ENCODE measurements around the gene RNASE12.

DNA sequence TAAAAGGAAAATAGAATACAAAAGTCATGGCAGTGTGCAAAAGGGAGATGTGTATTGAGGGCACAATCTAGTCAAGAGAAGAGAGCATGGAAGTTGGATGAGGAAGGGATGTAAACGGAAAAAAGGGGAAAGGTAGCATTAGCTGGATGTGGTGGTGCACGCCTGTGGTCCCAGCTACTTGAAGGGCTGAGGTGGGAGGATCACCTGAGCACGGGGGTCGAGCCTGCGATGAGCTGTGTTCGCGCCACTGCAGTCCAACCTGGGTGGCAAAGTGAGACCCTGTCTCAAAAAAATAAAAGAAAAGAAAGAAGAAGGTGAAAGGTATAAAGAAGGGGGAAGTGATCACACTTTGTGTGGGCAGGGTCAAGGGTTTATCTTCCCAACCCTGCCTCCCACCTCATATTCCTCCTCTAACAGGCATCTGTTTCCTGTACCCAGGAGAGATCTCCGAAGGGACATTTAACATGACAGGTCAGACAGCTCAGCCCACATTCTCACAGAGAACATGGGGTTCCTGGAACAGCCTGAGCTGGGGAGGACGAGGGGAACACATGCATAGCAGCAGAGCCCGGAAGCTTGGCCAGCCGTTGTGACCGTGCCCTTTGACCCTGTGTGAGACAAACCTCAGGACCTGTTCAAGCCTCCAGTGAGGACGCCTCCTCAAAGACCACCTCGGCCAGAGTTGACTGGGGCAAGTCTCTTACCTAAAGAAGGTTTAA, 12.2 kb downstream of the RNASE12 start:
- TF ChIP-seq, protein P1, sequence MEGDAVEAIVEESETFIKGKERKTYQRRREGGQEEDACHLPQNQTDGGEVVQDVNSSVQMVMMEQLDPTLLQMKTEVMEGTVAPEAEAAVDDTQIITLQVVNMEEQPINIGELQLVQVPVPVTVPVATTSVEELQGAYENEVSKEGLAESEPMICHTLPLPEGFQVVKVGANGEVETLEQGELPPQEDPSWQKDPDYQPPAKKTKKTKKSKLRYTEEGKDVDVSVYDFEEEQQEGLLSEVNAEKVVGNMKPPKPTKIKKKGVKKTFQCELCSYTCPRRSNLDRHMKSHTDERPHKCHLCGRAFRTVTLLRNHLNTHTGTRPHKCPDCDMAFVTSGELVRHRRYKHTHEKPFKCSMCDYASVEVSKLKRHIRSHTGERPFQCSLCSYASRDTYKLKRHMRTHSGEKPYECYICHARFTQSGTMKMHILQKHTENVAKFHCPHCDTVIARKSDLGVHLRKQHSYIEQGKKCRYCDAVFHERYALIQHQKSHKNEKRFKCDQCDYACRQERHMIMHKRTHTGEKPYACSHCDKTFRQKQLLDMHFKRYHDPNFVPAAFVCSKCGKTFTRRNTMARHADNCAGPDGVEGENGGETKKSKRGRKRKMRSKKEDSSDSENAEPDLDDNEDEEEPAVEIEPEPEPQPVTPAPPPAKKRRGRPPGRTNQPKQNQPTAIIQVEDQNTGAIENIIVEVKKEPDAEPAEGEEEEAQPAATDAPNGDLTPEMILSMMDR (IDR thresholded peaks at IDR 0.05; ENCODE audit: low read depth, low read length): no peak
- TF ChIP-seq POLR2A (IDR thresholded peaks at IDR 0.05; ENCODE audit: extremely low read depth, insufficient read length): no peak
- TF ChIP-seq, protein P2, sequence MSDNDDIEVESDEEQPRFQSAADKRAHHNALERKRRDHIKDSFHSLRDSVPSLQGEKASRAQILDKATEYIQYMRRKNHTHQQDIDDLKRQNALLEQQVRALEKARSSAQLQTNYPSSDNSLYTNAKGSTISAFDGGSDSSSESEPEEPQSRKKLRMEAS (IDR thresholded peaks at IDR 0.05; ENCODE audit: low read depth, low read length): no peak
- TF ChIP-seq MYC (IDR thresholded peaks at IDR 0.05; ENCODE audit: low read depth, low read length): no peak

Data from NB4 (cell line).